PC-3 (cell line): ENCODE data around the gene L3HYPDH. TPM values are rescaled to one million over a fixed set of nuclear protein-coding genes. Genes with fewer than 3 reads are reported as not detected.
A peak's percentile ranks its signal among the peaks of the same experiment; 100 is the strongest.

Source experiments
- ATAC-seq: fragments of 200-7000 bp; cut with Tn5 transposase; 2 replicates; pipeline ENCODE4 v1.9.1; 2020; ENCODE audit warnings: mild to moderate bottlenecking, moderate library complexity
- BruUV-seq: library from RNA; stranded (reverse); fragments of 400-500 nt; replicated peaks from 2 replicates; lab custom pipeline; 2021; lab: Mats Ljungman, UMichigan
- CTCF ChIA-PET: fragments of 300-600 bp; sonication (Branson Sonifier 250); formaldehyde crosslinking; loops from one replicate; lab custom pipeline; 2022; ENCODE audit warnings: antibody characterized with exemption; lab: Charles Lee
- POLR2A ChIA-PET: fragments of 300-600 bp; sonication (Branson Sonifier 250); formaldehyde crosslinking; loops from one replicate; lab custom pipeline; 2022; ENCODE audit warnings: antibody characterized with exemption; ENCODE audit not compliant: unreplicated experiment; lab: Charles Lee
- DNase-seq: peaks from one replicate; pipeline ENCODE4 v3.0.0-alpha.2; 2015
- H2AFZ ChIP-seq: fragments of 300-600 bp; sonication (generic); 2 replicates; pipeline ENCODE4 v1.6.0; 2016; ENCODE audit warnings: antibody characterized with exemption, low read length
- H3F3A ChIP-seq: fragments of 300-600 bp; sonication (generic); one replicate; pipeline ENCODE4 v1.6.0; 2017; ENCODE audit warnings: antibody characterized with exemption, low read length, control low read depth, mild to moderate bottlenecking; ENCODE audit not compliant: unreplicated experiment
- H3K27ac ChIP-seq: fragments of 300-600 bp; sonication (generic); 2 replicates; pipeline ENCODE4 v1.5.1; 2016; ENCODE audit warnings: mild to moderate bottlenecking, low read length
- H3K27me3 ChIP-seq: fragments of 300-600 bp; sonication (generic); 2 replicates; pipeline ENCODE4 v1.6.1; 2016; ENCODE audit warnings: low read length, mixed read lengths
- H3K36me3 ChIP-seq: fragments of 300-600 bp; sonication (generic); 2 replicates; pipeline ENCODE4 v1.6.1; 2016; ENCODE audit warnings: low read depth, mixed run types, low read length, mixed read lengths
- H3K4me1 ChIP-seq: fragments of 300-600 bp; sonication (generic); 2 replicates; pipeline ENCODE4 v1.5.1; 2016; ENCODE audit warnings: low read length; ENCODE audit not compliant: insufficient read depth
- H3K4me2 ChIP-seq: fragments of 300-600 bp; sonication (generic); 2 replicates; pipeline ENCODE4 v1.6.0; 2016; ENCODE audit warnings: low read length
- H3K4me3 ChIP-seq: fragments of 300-600 bp; sonication (generic); 2 replicates; pipeline ENCODE4 v1.5.1; 2016; ENCODE audit warnings: mild to moderate bottlenecking, low read length, mixed read lengths
- H3K79me2 ChIP-seq: fragments of 300-600 bp; sonication (generic); 2 replicates; pipeline ENCODE4 v1.6.1; 2017; ENCODE audit warnings: low read length, mixed read lengths
- H3K9ac ChIP-seq: fragments of 300-600 bp; sonication (generic); 2 replicates; pipeline ENCODE4 v1.6.0; 2016; ENCODE audit warnings: mild to moderate bottlenecking, low read length
- H3K9me2 ChIP-seq: fragments of 300-600 bp; sonication (generic); replicated peaks from 2 replicates; pipeline ENCODE4 v1.6.1; 2016; ENCODE audit warnings: mixed run types, low read length, mixed read lengths
- H3K9me3 ChIP-seq: fragments of 300-600 bp; sonication (generic); 2 replicates; pipeline ENCODE4 v1.6.1; 2016; ENCODE audit warnings: low read length, mixed read lengths
- H4K20me1 ChIP-seq: fragments of 300-600 bp; sonication (generic); 2 replicates; pipeline ENCODE4 v1.6.1; 2016; ENCODE audit warnings: low read length, mixed read lengths
- CTCF ChIP-seq: fragments of 300-600 bp; sonication (generic); conservative IDR thresholded peaks from 2 replicates; pipeline ENCODE4 v1.5.1; 2017; ENCODE audit warnings: antibody characterized with exemption, low read depth, mild to moderate bottlenecking, low read length
- EZH2 ChIP-seq: fragments of 300-600 bp; sonication (generic); IDR thresholded peaks from one replicate; pipeline ENCODE4 v1.6.1; 2017; ENCODE audit warnings: antibody characterized with exemption, mild to moderate bottlenecking, low read length; ENCODE audit not compliant: unreplicated experiment
- EZH2phosphoT487 ChIP-seq: fragments of 300-600 bp; sonication (generic); IDR thresholded peaks from 2 replicates; pipeline ENCODE4 v1.6.1; 2018; ENCODE audit warnings: mild to moderate bottlenecking, antibody characterized with exemption, low read length, borderline replicate concordance
- intact Hi-C: fragments of 100-400 bp; cut with micrococcal nuclease; formaldehyde crosslinking; loops from 2 replicates; pipeline ENCODE4 v1.9.0; 2023
- total RNA-seq: library from RNA; depleted of rRNA; stranded (reverse); fragments of >200 nt; gene quantifications from 2 replicates; pipeline ENCODE4 v1.2.3, GENCODE V29; 2014

Gene L3HYPDH
- total RNA-seq, 1 experiment from 2014 or later, result 117 TPM

GRCh38 chr14:59463787-59464485 is 20.3 kb downstream of the L3HYPDH start:
- no peaks in the 10 kb centered on the region for H3K9me2 ChIP-seq
- peaks cover 4% of the 10 kb centered on the region for H3F3A ChIP-seq
- CTCF ChIA-PET, result interaction anchor here (0.6 kb wide), 1 partner anchor 20 kb away, joined by 3 read pairs; the partner anchor contains the start of genes JKAMP and L3HYPDH
- BruUV-seq, result no TSS peak
- DNase-seq (no peak), ATAC-seq (no peak)
- no peak overlapping the region for H3K27ac ChIP-seq
- peak overlapping the region; percentile 87 for H3K4me2 ChIP-seq
- intact Hi-C loops, result no loop called here
- H3K36me3 ChIP-seq, result 0 out of 2 replicates have a peak, but pooled peaks cover 3% of the 10 kb centered on the region
- peak overlapping the region; percentile 46; the same call in 1 of the 2 replicates for H3K9ac ChIP-seq
- no peaks in the 10 kb centered on the region; the same call in 1 of the 2 replicates for H3K79me2 ChIP-seq
- no peaks in the 10 kb centered on the region for H3K27me3 ChIP-seq
- H4K20me1 ChIP-seq, result no peaks in the 10 kb centered on the region
- peak overlapping the region; percentile 86 for H2AFZ ChIP-seq
- POLR2A ChIA-PET, result interaction anchor here (0.6 kb wide), 1 partner anchor 522 kb away, joined by 3 read pairs; no protein-coding TSS in a partner anchor
- H3K4me1 ChIP-seq, result peaks cover 9% of the 10 kb centered on the region
- TF ChIP-seq CTCF (no peak), EZH2phosphoT487 (no peak), EZH2 (no peak)
- peak overlapping the region; percentile 72 for H3K4me3 ChIP-seq
- no peaks in the 10 kb centered on the region for H3K9me3 ChIP-seq

- Histone ChIP-seq H3K9me2 (no peaks in the 10 kb centered on the region), H3K27me3 (no peaks in the 10 kb centered on the region), H3K36me3 (0 out of 2 replicates have a peak, but pooled peaks cover 3% of the 10 kb centered on the region), H3K27ac (no peak overlapping the region), H3K4me2 (no peak overlapping the region), H3K9me3 (no peaks in the 10 kb centered on the region), H3K4me3 (no peak overlapping the region), H2AFZ (no peak overlapping the region), H3K4me1 (peaks cover 9% of the 10 kb centered on the region), H3F3A (peaks cover 1% of the 10 kb centered on the region), H3K79me2 (no peaks in the 10 kb centered on the region; the same call in 1 of the 2 replicates), H4K20me1 (no peaks in the 10 kb centered on the region), H3K9ac (no peak overlapping the region)
- CTCF ChIA-PET, result no interaction called here
- intact Hi-C loops, result no loop called here
- no TSS peak for BruUV-seq
- ATAC-seq, result no peak
- POLR2A ChIA-PET, result no interaction called here
- no peak for DNase-seq
- TF ChIP-seq EZH2phosphoT487, result no peak
- TF ChIP-seq CTCF, result no peak
- no peak for TF ChIP-seq EZH2
Observed at GRCh38 chr14:59461891-59462290, 22.3 kb downstream of the L3HYPDH start.

- Histone ChIP-seq H3K4me2 (no peak overlapping the region), H4K20me1 (no peaks in the 10 kb centered on the region), H3F3A (no peaks in the 10 kb centered on the region), H3K27ac (no peak overlapping the region), H3K4me1 (peaks cover 7% of the 10 kb centered on the region), H3K9me3 (no peaks in the 10 kb centered on the region), H3K79me2 (no peaks in the 10 kb centered on the region; the same call in 1 of the 2 replicates), H2AFZ (no peak overlapping the region), H3K27me3 (no peaks in the 10 kb centered on the region), H3K9me2 (no peaks in the 10 kb centered on the region), H3K36me3 (0 out of 2 replicates have a peak, but pooled peaks cover 14% of the 10 kb centered on the region), H3K9ac (no peak overlapping the region), H3K4me3 (no peak overlapping the region)
- no TSS peak for BruUV-seq
- ChIA-PET CTCF (no interaction called here), POLR2A (no interaction called here)
- no peak for DNase-seq
- no peak for ATAC-seq
- no peak for TF ChIP-seq CTCF
- TF ChIP-seq EZH2, result no peak
- no peak for TF ChIP-seq EZH2phosphoT487
- intact Hi-C loops, result no loop called here
Observed at GRCh38 chr14:59460378-59460777, 23.8 kb downstream of the L3HYPDH start.
